NCI-H1105 (cell line): Measurements from ENCODE around the gene ATAD2B.
"Not testable (repeated sequence)": the region's sequence is repeated elsewhere in the genome, so short reads cannot be mapped to it uniquely, and the experiment has no call there.

Experiments used
- DNase-seq: peaks from one replicate; lab custom pipeline; 2025; lab: John Stamatoyannopoulos, UW

Gene ATAD2B

DNA sequence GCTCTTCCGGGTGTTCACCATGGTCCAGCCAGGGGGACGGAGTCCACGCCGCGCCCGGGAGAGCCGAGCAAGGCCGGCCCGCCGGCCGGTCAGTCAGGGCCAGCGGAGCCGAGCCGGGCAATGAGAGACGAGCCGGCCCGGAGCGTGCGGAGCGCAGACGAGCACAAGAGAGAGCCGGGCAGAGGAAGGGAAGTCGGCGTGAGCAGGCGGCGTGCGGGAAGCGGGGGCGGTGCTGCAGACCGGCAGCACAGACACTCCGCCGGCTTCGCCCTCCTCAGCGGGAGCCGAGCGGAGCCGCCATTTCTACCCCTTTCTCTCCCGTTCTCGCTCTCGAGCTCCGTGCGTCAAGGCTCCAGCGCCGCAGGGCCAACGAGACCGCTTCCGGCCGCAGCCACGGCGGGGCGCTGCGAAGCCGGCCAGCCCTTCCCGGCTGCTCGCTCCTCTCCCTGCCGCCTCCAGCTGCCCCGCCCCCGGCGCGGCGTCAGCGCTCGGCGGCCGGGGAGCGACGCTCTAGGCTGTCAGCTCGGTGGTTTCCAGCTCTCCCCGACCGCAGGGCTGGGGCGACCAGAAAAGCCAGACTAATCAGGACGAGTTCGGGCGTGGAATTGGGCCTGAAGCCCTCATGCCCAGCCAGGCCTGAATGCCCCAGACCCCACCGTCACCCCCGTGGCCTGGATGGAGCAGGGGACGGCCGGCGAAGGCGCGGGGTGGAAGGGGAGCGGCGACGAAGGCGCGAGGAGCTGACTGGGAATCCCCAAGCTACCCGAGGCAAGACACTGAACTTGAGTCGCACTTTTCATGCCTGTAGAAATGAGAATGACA, at the start of gene ATAD2B:
Gene ATAD2B, minus strand, starts transcription at position 374 of the 822 bp plus-strand sequence. Its CDS starts 353 bp downstream, at position 21.
- peak; percentile 93 for DNase-seq

DNA sequence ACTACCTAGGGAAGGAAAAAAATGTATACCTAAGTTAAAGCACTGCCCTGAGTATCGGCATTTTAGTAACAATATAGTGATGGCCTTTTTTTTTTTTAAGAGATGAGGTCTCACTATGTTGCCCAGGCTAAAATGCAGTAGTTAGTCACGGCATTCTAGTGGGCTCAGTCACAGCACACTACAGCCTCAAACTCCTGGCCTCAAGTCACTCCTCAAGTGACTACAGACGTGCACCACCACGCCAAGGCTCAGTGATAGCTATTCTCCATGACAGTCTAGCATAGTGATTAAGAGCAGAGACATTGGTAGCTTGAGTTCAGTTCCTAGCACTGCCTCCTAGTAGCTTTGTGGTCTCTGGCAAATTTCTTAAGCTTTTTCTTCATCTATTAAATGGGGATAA, 40.9 kb upstream of the ATAD2B start:
- DNase-seq, result no peak

DNA sequence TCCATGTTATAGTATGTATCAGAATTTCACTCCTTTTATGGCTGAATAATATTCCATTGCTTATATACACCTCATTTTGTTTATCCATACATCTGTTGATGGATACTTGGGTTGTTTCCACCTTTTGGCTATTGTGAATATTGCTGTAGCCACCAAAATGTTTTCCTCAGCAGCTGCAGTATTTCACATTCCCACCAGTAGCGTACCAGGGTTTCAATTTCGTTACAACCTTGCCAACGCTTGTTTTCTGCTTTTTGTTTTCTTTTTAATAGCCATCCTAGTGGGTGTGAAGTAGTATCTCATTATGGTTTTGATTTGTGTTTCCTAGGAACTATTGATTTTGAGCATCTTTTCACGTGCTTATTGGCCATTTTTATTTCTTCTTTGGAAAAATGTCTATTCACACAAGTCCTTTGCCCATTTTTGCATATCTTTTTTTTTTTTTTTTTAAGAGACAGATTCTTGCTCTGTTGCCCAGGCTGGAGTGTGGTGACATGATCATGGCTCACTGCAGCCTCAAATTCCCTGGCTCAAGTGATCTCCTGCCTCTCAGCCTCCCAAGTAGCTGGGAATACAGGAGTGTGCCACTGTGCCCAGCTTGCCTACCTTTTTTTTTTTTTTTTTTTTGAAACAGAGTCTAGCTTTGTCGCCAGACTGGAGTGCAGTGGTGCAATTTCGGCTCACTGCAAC, 27.5 kb upstream of the ATAD2B start:
- DNase-seq, result no peak

GRCh38 chr2:23953625-23954024, 26.7 kb upstream of the ATAD2B start:
- DNase-seq, result no peak

DNA sequence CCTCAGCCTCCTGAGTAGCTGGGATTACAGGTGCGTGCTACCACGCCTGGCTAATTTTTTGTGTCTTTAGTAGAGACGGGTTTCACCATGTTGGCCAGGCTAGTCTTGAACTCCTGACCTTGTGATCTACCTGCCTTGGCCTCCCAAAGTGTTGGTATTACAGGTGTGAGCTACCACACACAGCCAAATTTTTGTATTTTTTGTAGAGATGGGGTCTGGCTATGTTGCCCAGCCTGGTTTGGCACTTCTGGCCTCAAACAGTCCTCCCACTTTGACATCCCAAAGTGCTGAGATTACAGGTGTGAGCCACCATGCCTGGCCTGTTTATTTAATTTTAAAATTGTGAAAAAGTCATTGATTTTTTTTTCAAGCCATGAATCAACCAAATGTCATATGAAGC, 25.6 kb upstream of the ATAD2B start:
- not testable (repeated sequence) for DNase-seq

- DNase-seq, result no peak
These were observed 20.4 kb upstream of the ATAD2B start for GRCh38 chr2:23947350-23947749.

DNA sequence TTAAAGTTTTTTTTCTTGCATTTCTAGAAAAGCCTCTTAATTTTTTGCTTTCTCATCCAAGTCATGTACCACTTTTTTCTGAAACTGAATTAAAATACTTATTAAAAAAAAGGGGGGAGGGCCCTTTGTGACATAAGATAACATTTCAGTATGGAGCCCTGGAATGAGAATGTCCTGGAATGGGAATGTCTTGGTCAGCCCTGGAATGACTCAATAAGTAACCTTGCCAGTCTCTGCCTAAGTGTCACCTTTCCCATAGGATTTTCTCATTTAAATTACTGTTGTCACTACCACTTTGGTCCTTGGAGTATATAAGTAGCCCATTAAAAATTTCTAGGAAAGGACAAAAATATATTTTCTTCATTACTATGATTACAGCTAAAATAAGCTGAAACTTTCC, 18.1 kb upstream of the ATAD2B start:
- DNase-seq, result no peak

- no peak for DNase-seq
These were observed 17.6 kb upstream of the ATAD2B start for GRCh38 chr2:23944527-23944926.

DNA sequence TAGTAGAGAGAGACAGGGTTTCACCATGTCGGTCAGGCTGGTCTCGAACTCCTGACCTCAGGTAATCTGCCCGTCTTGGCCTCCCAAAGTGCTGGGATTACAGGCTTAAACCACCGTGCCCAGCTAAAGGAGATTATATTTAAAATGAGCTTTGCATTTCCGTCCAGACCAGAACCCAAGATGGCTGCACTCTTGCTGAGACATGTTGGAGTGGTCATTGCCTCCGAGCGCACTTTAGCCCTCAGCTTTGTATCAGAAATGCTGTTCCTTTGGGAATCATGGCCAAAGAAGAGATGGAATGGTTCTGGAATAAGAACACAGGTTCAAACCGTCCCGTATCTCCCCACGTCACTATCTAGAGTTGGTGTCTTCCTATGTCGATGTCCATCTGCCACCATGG, 16.7 kb upstream of the ATAD2B start:
- no peak for DNase-seq

DNA sequence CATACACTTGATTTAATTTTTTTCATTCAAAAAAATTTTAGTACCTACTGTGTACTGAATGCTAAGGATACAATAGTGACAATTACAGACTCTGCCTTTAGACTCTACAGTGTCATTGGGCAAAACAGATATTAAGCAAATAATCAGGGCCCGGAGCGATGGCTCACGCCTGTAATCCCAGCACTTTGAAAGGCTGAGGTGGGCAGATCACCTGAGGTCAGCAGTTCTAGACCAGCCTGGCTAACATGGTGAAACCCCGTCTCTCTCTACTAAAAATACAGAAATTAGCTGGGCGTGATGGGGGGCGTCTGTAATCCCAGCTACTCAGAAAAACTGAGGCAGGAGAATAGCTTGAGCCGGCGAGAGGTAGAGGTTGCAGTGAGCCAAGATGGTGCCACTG, 14.7 kb upstream of the ATAD2B start:
- DNase-seq, result no peak

DNA sequence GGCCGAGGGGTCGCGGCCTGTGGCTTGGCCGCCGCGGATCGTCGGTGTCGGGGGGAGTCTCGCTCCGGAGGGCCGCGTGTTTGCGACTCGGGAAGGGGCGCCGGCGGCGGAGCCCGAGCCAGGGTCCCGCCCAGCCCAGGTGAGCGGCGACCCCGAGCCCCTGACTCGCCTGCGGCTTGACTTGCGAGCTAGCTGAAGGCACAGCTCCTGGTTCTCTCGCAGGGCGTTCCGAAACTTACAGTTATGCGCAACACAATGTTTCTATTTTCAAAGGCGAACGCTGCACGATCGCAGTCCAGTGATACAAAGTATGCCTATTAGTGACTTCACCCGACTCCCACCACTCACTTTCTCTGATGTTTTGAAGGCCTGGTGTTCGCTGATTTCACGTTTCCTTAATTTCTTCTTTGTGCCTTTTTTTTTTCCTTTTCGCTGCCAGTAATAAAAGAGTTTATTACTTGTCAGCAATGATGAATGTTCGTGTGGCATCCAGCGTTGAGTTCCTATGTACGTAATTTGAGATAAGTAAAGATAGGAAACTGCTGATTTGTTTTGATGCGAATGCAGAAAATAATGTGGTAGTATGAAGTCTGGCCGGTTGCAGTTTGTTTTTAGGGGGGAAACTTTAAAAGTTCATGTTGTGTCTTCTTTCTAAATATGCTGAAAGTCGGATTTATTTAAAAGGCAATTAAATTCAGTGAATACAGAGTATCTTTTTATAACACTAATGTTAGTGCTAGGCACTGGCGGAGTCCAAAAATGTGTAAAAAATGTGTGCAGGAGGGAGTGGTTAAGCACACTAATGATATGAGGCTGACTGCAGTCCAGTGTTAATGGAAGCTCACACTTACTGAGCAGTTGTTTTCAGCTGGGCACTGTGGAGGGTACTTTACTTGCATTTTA, 14.0 kb upstream of the ATAD2B start:
- peak; percentile 36 for DNase-seq

GRCh38 chr2:23939987-23940717, 13.2 kb upstream of the ATAD2B start, which contains the start of gene UBXN2A:
TSS of gene UBXN2A (plus strand) at chr2:23940463. CDS start at chr2:23958315, 17,852 bp downstream.
- DNase-seq, result peak; percentile 73

- no peak for DNase-seq
These were observed 7.3 kb upstream of the ATAD2B start for GRCh38 chr2:23934259-23934658.

- no peak for DNase-seq
These were observed 603 bp downstream of the ATAD2B start for GRCh38 chr2:23926290-23926749.

- peak; percentile 14 for DNase-seq
These were observed 1.1 kb downstream of the ATAD2B start for GRCh38 chr2:23925702-23926289.

DNA sequence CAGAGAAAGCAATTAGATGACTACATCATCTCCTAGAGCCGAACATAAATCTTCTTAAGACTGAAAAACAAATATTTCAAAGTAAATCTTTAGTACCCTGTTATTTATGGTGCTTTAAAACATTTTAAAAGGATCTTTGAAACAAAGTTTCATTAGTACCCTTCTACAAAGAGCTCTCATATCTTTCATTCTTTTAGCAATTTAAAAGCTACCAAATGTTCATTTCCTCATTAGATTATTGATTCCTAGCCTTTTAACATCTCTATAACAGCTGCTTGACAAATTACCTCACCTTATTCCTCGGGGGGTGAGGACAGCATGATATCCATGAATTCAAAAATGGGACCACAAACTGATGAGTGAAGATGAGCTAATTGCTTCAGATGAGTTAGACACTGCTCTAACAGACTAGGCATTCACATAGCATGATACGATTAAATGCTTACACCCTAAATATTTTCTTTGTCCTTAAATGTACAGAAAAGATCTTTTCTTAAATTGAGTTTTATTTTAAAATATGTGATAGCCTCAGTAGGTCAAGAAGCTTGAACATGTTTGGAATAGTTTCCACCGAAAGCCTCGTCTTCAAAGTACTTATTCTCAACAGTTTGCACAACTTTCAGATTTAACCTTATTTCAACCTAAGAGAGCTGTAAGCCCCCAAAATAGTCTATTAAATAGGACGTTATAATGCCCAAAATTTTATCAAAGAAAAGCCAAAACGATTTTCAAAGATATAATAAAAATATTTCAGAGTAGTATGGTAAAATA, 2.1 kb downstream of the ATAD2B start:
- DNase-seq, result no peak

GRCh38 chr2:23918837-23919489, 8.0 kb downstream of the ATAD2B start:
- no peak for DNase-seq

DNA sequence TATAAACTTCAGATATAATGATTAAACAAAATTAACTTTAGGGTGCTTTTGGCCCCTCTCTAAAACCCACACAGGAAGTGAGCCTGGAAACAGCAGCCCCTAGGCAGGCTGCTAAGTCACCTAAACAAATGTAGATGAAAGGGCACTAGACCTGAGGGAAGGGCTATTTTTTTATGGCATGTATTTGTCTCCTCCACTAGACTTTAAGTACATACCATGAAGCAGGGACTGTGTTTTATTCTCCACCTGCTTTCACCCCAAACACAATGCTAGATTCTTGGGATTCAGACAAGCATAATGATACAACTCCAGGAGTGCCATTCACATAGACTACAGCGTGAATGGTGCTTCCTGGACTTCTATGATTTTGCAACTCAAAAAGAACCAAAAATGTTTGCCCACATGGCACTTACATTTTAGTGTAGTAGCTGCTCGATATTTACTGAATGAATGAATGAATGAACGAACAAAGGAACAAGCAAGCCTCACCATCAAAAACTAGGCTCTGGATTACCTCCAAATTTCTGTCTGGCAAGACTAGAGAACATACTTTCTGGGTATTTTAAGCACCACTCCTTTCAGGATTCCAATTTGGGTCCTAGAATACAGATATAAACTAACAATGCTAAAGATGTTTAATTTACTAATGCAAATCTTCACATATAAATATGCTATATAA, 10.1 kb downstream of the ATAD2B start:
- DNase-seq, result no peak

DNA sequence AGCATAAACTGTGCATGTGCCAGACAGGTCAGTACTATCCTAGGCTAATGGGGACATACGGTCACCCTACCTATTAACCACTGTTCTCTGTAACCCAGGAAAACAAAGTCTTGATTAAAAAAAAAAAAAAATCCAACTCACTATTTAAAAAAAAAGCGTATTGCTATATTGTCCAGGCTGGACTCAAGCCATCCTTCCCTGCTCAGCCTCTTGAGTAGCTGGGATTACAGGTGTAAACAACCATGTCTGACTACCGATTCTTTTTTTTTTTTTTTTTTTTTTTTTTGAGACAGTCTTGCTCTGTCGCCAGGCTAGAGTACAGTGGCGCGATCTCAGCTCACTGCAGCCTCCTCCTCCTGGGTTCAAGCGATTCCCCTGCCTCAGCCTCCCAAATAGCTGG, 11.6 kb downstream of the ATAD2B start:
- DNase-seq, result no peak
